ENCODE results near the gene FDX2. TPM values are rescaled to one million over a fixed set of nuclear protein-coding genes. Genes with fewer than 3 reads are reported as not detected.
A peak's percentile ranks its signal among the peaks of the same experiment; 100 is the strongest.

The FDX2 gene
- total and polyA plus RNA-seq, 2 of the 13 experiments (the other 11 are each of a cell fraction or from before 2014, with no cell fraction given) = 21.0 to 24.7 TPM

DNA sequence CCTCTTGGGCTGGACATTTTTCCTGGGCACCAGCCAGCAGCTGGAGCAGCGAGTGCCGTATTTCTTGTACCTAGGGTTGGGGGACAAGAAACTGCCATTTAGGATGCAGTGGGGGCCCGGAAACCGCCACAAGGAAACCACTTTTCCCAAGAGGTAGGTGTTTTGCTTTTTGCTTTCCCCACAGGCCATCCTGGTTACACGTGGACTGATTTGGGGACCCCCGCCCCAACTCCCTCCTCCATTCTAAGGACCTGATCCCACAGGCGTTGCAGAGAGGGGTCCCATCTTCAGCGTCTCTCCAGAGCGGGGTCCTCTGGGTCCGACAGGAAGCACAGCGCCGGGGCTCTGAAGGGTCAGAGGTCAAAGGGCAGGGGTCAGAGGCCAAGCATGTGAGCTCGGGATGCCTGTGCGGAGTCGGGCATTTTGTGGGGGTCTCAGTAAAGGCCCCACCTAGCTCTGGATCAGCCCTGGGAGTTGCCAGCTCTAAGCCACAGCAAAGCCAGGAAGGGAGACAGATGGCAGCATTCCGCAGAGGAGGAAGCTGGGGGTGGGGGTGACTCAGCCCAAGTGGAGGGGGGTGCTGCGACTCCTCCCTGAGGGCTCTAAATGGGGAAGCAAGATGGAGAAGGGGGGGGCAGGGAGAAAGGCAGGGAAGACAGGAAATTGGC lies 10.5 kb downstream of the FDX2 start:
- H3K9me3 ChIP-seq (ENCODE audit: low read length) = no peaks in the 10 kb centered on the region
- ChIA-PET POLR2A (no interaction called here), CTCF (ENCODE audit: low intra/inter-chr PET ratio, low total read pairs) (no interaction called here)
- no peak overlapping the region for H3K27ac ChIP-seq (ENCODE audit: extremely low read length, insufficient read depth, low read length)
- WGBS (ENCODE audit: low lambda C conversion rate) = 95% methylated on average over 5 of the region's 17 CpGs
- no peak overlapping the region for H3K4me2 ChIP-seq (ENCODE audit: low read depth, low read length)
- intact Hi-C loops (cut with micrococcal nuclease; ENCODE audit: unreplicated experiment) = no loop called here
- peaks cover 0 to 4% of the 10 kb centered on the region in 2 experiments; a peak in 1 of 5 replicates for H3K36me3 ChIP-seq (replicated peaks in 1 of 2; ENCODE audit: control insufficient read depth in 1 of 2, insufficient read depth in 2 of 2, low read length in 2 of 2)
- no peak overlapping the region for H2AFZ ChIP-seq (ENCODE audit: low read length)
- FAIRE-seq = no peak
- in situ Hi-C loops (cut with HindIII; ENCODE audit: extremely low pct_ligation_motif_present, low pct_unique_long_range_greater_than_20kb) = no loop called here
- BruUV-seq (replicated peaks) = no TSS peak
- H3K79me2 ChIP-seq (ENCODE audit: insufficient read depth, low read length) = no peaks in the 10 kb centered on the region
- no peaks in the 10 kb centered on the region for H3K27me3 ChIP-seq (ENCODE audit: control insufficient read depth in 1 of 2, insufficient read depth in 2 of 2, low read length in 2 of 2)
- H4K20me1 ChIP-seq (ENCODE audit: insufficient read depth, low read length) = no peaks in the 10 kb centered on the region
- no peak for DNase-seq (ENCODE audit: low spot score)
- peaks cover 10% of the 10 kb centered on the region for H3K4me1 ChIP-seq (ENCODE audit: insufficient read depth, low read length)
- H3K4me3 ChIP-seq (replicated peaks in 1 of 3; ENCODE audit: insufficient read depth in 1 of 3, low read depth in 2 of 3, low read length in 3 of 3) = no peak overlapping the region
- 0 out of 2 replicates have a peak, but pooled peaks have one; percentile 20 for TF ChIP-seq NR2C2 (CRISPR knock-in tag; IDR thresholded peaks at IDR 0.05; ENCODE audit: borderline replicate concordance)
- no peak for TF ChIP-seq FOXC1 (CRISPR knock-in tag; IDR thresholded peaks at IDR 0.05; ENCODE audit: borderline replicate concordance)
- TF ChIP-seq, protein P1, sequence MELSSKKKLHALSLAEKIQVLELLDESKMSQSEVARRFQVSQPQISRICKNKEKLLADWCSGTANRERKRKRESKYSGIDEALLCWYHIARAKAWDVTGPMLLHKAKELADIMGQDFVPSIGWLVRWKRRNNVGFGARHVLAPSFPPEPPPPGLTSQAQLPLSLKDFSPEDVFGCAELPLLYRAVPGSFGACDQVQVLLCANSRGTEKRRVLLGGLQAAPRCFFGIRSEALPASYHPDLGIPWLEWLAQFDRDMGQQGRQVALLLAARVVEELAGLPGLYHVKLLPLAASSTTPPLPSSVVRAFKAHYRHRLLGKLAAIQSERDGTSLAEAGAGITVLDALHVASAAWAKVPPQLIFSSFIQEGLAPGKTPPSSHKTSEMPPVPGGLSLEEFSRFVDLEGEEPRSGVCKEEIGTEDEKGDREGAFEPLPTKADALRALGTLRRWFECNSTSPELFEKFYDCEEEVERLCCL (CRISPR knock-in tag; IDR thresholded peaks at IDR 0.05; ENCODE audit: borderline replicate concordance) = no peak
- TF ChIP-seq PRDM4 (CRISPR knock-in tag; IDR thresholded peaks at IDR 0.05; ENCODE audit: borderline replicate concordance) = peak; percentile 97; the same call in 1 of the 2 replicates
- no peak for TF ChIP-seq SNRNP70 (IDR thresholded peaks at IDR 0.05; ENCODE audit: low read depth, low read length)
- TF ChIP-seq SAFB2 (CRISPR knock-in tag; IDR thresholded peaks at IDR 0.05; ENCODE audit: borderline replicate concordance, low read depth) = no peak
- peak; percentile 33; the same call in 1 of the 2 replicates for TF ChIP-seq NR2F6 (IDR thresholded peaks at IDR 0.05)
- TF ChIP-seq NR2F6 (CRISPR knock-in tag; IDR thresholded peaks at IDR 0.05) = no peak
- no peak for TF ChIP-seq MXD4 (CRISPR knock-in tag; IDR thresholded peaks at IDR 0.05)
- TF ChIP-seq HOMEZ (CRISPR knock-in tag; IDR thresholded peaks at IDR 0.05; ENCODE audit: low read depth) = no peak
- no peak for ATAC-seq
- no peak overlapping the region for H3K9ac ChIP-seq (ENCODE audit: insufficient read depth, low read depth, low read length)
